ENCODE results near the gene ITGAX.

The ITGAX gene

DNA sequence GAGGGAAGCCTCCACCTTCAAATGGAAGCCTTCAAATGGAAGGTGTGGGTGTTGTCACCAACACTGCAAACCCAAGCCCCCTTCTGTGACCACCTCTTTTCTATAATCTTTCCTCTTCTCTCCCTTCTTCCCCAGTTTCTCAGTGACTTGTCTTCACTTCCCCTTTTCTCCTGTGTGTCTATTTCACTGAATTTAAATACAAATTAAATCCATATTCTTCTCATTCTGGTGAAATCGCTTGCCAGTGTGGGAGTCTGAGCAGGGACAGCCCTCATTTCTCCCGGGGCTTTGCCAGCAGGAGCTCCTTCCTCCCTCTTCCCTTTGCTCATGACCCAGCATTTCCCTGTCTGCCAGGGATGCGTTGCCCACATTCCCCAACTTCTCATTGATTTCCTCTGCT lies 6.4 kb upstream of the ITGAX start:
- Histone ChIP-seq H3K9me3 (ENCODE audit: insufficient read depth, low read depth, low read length) (no peaks in the 10 kb centered on the region), H3K36me3 (ENCODE audit: insufficient read depth, low read length) (no peaks in the 10 kb centered on the region), H3K4me3 (ENCODE audit: low read length, poor library complexity, severe bottlenecking) (no peak overlapping the region), H2AFZ (ENCODE audit: low read length) (no peak overlapping the region), H3K4me1 (ENCODE audit: insufficient read depth, low read length, poor library complexity, severe bottlenecking) (no peaks in the 10 kb centered on the region), H4K20me1 (ENCODE audit: insufficient read depth, low read length, poor library complexity, severe bottlenecking) (no peaks in the 10 kb centered on the region), H3K79me2 (ENCODE audit: insufficient read depth, low read length) (no peaks in the 10 kb centered on the region), H3K4me2 (ENCODE audit: low read depth, low read length, poor library complexity, severe bottlenecking) (no peak overlapping the region), H3K27me3 (ENCODE audit: insufficient read depth, low read length, poor library complexity, severe bottlenecking) (no peaks in the 10 kb centered on the region), H3F3A (ENCODE audit: low read depth) (no peaks in the 10 kb centered on the region), H3K9me2 (replicated peaks; ENCODE audit: low read depth, low read length) (no peaks in the 10 kb centered on the region), H3K9ac (ENCODE audit: low read depth, low read length, poor library complexity, severe bottlenecking) (no peak overlapping the region)
- TF ChIP-seq EZH2phosphoT487 (IDR thresholded peaks at IDR 0.05; ENCODE audit: borderline replicate concordance), result no peak
- TF ChIP-seq, protein P1, sequence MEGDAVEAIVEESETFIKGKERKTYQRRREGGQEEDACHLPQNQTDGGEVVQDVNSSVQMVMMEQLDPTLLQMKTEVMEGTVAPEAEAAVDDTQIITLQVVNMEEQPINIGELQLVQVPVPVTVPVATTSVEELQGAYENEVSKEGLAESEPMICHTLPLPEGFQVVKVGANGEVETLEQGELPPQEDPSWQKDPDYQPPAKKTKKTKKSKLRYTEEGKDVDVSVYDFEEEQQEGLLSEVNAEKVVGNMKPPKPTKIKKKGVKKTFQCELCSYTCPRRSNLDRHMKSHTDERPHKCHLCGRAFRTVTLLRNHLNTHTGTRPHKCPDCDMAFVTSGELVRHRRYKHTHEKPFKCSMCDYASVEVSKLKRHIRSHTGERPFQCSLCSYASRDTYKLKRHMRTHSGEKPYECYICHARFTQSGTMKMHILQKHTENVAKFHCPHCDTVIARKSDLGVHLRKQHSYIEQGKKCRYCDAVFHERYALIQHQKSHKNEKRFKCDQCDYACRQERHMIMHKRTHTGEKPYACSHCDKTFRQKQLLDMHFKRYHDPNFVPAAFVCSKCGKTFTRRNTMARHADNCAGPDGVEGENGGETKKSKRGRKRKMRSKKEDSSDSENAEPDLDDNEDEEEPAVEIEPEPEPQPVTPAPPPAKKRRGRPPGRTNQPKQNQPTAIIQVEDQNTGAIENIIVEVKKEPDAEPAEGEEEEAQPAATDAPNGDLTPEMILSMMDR (conservative IDR thresholded peaks at IDR 0.05; ENCODE audit: low read length), result no peak

DNA sequence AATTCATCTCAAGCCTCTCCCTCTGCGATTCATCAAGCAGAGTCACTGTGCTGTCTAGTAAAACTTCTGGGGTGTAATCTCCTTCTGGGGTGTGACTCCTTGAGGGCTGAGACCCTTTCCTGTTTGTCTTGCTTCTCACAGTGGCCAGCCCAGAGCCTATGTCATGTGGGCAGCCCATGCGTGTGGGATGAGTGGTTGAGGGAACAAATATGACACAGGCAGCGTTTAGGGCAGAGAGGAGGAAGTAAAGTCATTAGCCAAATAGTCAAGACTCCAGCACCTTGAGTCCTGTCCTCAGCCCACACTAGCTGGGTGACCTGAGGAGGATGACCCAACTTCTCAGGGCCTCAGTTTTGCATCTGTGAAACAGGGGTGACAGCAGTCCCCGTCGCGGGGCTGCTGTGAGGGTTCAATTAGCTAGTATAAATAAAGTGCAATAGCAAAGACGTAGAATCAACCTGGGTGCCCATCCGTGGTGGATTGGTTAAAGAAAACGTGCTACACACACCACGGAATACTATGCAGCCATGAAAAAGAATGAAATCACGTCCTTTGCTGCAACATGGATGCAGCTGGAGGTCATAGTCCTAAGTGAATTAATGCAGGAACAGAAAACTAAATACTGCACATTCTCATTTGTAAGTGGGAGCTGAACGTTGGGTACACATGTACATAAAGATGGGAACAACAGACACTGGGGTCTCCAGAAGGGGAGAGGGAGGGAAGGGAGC lies 4.5 kb upstream of the ITGAX start:
- H3K4me1 ChIP-seq (ENCODE audit: insufficient read depth, low read length, poor library complexity, severe bottlenecking), result peaks cover 13% of the 10 kb centered on the region
- no peaks in the 10 kb centered on the region for H3K79me2 ChIP-seq (ENCODE audit: insufficient read depth, low read length)
- no peaks in the 10 kb centered on the region for H3K9me3 ChIP-seq (ENCODE audit: insufficient read depth, low read depth, low read length)
- no peaks in the 10 kb centered on the region for H3K36me3 ChIP-seq (ENCODE audit: insufficient read depth, low read length)
- TF ChIP-seq, protein P1 (conservative IDR thresholded peaks at IDR 0.05; ENCODE audit: low read length), result no peak
- no peak for TF ChIP-seq EZH2phosphoT487 (IDR thresholded peaks at IDR 0.05; ENCODE audit: borderline replicate concordance)
- no peak overlapping the region for H3K4me2 ChIP-seq (ENCODE audit: low read depth, low read length, poor library complexity, severe bottlenecking)
- H3K27me3 ChIP-seq (ENCODE audit: insufficient read depth, low read length, poor library complexity, severe bottlenecking), result no peaks in the 10 kb centered on the region
- H3K9ac ChIP-seq (ENCODE audit: low read depth, low read length, poor library complexity, severe bottlenecking), result no peak overlapping the region
- H3K9me2 ChIP-seq (replicated peaks; ENCODE audit: low read depth, low read length), result no peaks in the 10 kb centered on the region
- H4K20me1 ChIP-seq (ENCODE audit: insufficient read depth, low read length, poor library complexity, severe bottlenecking), result no peaks in the 10 kb centered on the region
- H3F3A ChIP-seq (ENCODE audit: low read depth), result no peaks in the 10 kb centered on the region
- no peak overlapping the region for H2AFZ ChIP-seq (ENCODE audit: low read length)
- H3K4me3 ChIP-seq (ENCODE audit: low read length, poor library complexity, severe bottlenecking), result no peak overlapping the region

DNA sequence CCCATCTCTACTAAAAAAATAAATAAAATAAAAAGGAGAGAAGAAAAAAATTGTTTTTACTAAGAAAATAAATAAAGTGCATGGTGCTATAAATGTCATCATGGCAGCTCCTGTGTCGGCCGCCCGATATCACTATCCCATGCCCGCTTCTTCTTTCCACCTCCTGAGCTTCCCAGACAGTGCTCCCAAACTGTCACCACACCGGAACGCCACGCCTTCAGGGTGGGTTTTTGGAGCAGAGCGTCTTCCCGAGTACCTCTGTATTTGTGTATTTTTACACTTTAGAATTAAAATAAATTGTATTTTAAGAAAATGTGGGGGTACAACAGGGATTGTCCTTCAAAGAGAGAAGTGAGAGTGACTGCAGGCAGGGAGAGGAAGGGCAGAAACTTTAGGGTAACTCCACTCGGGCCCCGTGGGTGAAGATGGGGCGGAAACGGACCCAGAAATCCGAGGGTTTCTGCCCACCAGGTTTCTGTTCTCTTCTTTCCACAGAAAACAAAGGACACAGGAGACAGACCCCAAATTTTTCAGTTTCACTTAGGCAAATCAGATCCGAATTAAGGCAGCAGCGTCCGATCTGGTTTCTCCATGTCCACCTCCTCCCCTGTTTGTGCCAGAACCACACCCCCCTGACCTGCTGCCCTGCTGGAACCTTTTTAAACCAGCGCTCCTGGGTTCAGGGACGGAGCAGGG lies 3.6 kb upstream of the ITGAX start:
- no peaks in the 10 kb centered on the region for H3K9me3 ChIP-seq (ENCODE audit: insufficient read depth, low read depth, low read length)
- H3K36me3 ChIP-seq (ENCODE audit: insufficient read depth, low read length), result no peaks in the 10 kb centered on the region
- no peak overlapping the region for H3K4me3 ChIP-seq (ENCODE audit: low read length, poor library complexity, severe bottlenecking)
- no peaks in the 10 kb centered on the region for H4K20me1 ChIP-seq (ENCODE audit: insufficient read depth, low read length, poor library complexity, severe bottlenecking)
- no peaks in the 10 kb centered on the region for H3K27me3 ChIP-seq (ENCODE audit: insufficient read depth, low read length, poor library complexity, severe bottlenecking)
- no peaks in the 10 kb centered on the region for H3K9me2 ChIP-seq (replicated peaks; ENCODE audit: low read depth, low read length)
- no peak overlapping the region for H3K9ac ChIP-seq (ENCODE audit: low read depth, low read length, poor library complexity, severe bottlenecking)
- no peaks in the 10 kb centered on the region for H3K79me2 ChIP-seq (ENCODE audit: insufficient read depth, low read length)
- TF ChIP-seq, protein P1 (conservative IDR thresholded peaks at IDR 0.05; ENCODE audit: low read length), result no peak
- no peak for TF ChIP-seq EZH2phosphoT487 (IDR thresholded peaks at IDR 0.05; ENCODE audit: borderline replicate concordance)
- no peaks in the 10 kb centered on the region for H3F3A ChIP-seq (ENCODE audit: low read depth)
- H3K4me2 ChIP-seq (ENCODE audit: low read depth, low read length, poor library complexity, severe bottlenecking), result no peak overlapping the region
- peaks cover 15% of the 10 kb centered on the region for H3K4me1 ChIP-seq (ENCODE audit: insufficient read depth, low read length, poor library complexity, severe bottlenecking)
- no peak overlapping the region for H2AFZ ChIP-seq (ENCODE audit: low read length)
